KMS-11 (cell line): ENCODE data around the gene ADAMTS17.

ENCODE experiments used
- H2AFZ ChIP-seq: fragments of 200-600 bp; sonication (generic); 2 replicates; pipeline ENCODE4 v1.6.1; 2016; ENCODE audit warnings: antibody characterized with exemption, mixed run types, low read depth
- H3K27ac ChIP-seq: fragments of 200-600 bp; sonication (generic); 2 replicates; pipeline ENCODE4 v1.6.1; 2016; ENCODE audit warnings: mild to moderate bottlenecking, mixed run types
- H3K27me3 ChIP-seq: fragments of 200-600 bp; sonication (generic); 2 replicates; pipeline ENCODE4 v1.6.1; 2017; ENCODE audit warnings: mild to moderate bottlenecking, low read depth, mixed run types, moderate library complexity; ENCODE audit not compliant: insufficient read depth
- H3K36me3 ChIP-seq: fragments of 200-600 bp; sonication (generic); 2 replicates; pipeline ENCODE4 v1.6.1; 2017; ENCODE audit warnings: mild to moderate bottlenecking, mixed run types; ENCODE audit not compliant: insufficient read depth
- H3K4me1 ChIP-seq: fragments of 200-600 bp; sonication (generic); 2 replicates; pipeline ENCODE4 v1.6.1; 2016; ENCODE audit warnings: mild to moderate bottlenecking, low read depth, mixed run types; ENCODE audit not compliant: poor library complexity, severe bottlenecking
- H3K4me2 ChIP-seq: fragments of 200-600 bp; sonication (generic); 2 replicates; pipeline ENCODE4 v1.7.0; 2016; ENCODE audit warnings: mild to moderate bottlenecking, mixed run types
- H3K4me3 ChIP-seq: fragments of 200-600 bp; sonication (generic); IDR thresholded peaks from 2 replicates; pipeline ENCODE4 v1.6.1; 2017; ENCODE audit warnings: low read depth, low read length, mixed read lengths; ENCODE audit not compliant: insufficient read depth
- H3K79me2 ChIP-seq: fragments of 200-600 bp; sonication (generic); 2 replicates; pipeline ENCODE4 v1.6.1; 2016; ENCODE audit warnings: low read depth, mixed run types; ENCODE audit not compliant: insufficient read depth
- H3K9ac ChIP-seq: fragments of 200-600 bp; sonication (generic); 2 replicates; pipeline ENCODE4 v1.6.1; 2016; ENCODE audit warnings: mild to moderate bottlenecking, mixed run types
- H4K20me1 ChIP-seq: fragments of 200-600 bp; sonication (generic); 2 replicates; pipeline ENCODE4 v1.6.1; 2016; ENCODE audit warnings: mild to moderate bottlenecking, mixed run types; ENCODE audit not compliant: insufficient read depth
- TF ChIP-seq, protein P1 (sequence below): fragments of 200-600 bp; sonication (generic); conservative IDR thresholded peaks from 2 replicates; pipeline ENCODE4 v1.6.1; 2017; ENCODE audit warnings: low read depth, mild to moderate bottlenecking, antibody characterized with exemption, low read length, moderate library complexity, mixed read lengths

ADAMTS17 gene

DNA sequence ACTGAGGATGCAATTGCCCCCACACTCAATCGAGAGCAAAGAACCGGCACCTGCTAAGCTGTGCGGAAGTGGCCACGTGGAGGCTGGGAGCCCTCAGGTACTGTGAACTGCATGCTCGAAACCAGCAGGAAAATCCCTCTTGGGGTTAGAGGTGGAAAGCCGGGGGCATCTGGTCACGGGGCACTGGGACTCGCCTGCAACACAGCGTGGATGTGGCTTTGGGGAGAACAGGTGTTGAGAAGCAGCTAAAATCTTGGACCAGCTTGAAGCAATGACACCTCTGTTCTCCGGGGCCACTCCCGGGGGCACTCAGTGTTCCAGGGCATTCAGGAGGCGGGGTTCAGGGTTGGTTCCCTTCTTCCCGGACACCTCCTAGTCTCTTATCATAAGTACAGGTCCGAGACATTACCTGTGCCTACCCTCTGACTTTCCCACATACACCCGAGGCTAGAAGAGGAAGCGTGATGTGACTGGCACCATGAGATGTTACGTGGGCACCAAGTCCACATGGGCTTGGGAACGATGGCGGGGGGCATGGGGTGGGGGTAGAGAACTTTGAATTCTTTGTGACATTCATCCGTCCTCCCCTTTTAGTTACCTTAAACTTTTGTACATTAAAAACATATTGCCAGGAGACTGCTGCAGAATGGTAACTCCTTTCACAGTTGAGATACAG lies 172.0 kb downstream of the ADAMTS17 start:
- no peak overlapping the region; the same call in 1 of the 2 replicates for H3K27ac ChIP-seq
- H3K27me3 ChIP-seq = peaks cover 14% of the 10 kb centered on the region; the same call in 1 of the 2 replicates
- no peaks in the 10 kb centered on the region for H3K79me2 ChIP-seq
- H4K20me1 ChIP-seq = peaks cover 6% of the 10 kb centered on the region; the same call in 1 of the 2 replicates
- H3K36me3 ChIP-seq = no peaks in the 10 kb centered on the region
- peaks cover 21% of the 10 kb centered on the region for H3K4me1 ChIP-seq
- H3K4me3 ChIP-seq = no peak overlapping the region
- H3K4me2 ChIP-seq = peak overlapping the region; percentile 56
- H2AFZ ChIP-seq = no peak overlapping the region
- TF ChIP-seq, protein P1, sequence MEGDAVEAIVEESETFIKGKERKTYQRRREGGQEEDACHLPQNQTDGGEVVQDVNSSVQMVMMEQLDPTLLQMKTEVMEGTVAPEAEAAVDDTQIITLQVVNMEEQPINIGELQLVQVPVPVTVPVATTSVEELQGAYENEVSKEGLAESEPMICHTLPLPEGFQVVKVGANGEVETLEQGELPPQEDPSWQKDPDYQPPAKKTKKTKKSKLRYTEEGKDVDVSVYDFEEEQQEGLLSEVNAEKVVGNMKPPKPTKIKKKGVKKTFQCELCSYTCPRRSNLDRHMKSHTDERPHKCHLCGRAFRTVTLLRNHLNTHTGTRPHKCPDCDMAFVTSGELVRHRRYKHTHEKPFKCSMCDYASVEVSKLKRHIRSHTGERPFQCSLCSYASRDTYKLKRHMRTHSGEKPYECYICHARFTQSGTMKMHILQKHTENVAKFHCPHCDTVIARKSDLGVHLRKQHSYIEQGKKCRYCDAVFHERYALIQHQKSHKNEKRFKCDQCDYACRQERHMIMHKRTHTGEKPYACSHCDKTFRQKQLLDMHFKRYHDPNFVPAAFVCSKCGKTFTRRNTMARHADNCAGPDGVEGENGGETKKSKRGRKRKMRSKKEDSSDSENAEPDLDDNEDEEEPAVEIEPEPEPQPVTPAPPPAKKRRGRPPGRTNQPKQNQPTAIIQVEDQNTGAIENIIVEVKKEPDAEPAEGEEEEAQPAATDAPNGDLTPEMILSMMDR = no peak
- H3K9ac ChIP-seq = no peak overlapping the region

DNA sequence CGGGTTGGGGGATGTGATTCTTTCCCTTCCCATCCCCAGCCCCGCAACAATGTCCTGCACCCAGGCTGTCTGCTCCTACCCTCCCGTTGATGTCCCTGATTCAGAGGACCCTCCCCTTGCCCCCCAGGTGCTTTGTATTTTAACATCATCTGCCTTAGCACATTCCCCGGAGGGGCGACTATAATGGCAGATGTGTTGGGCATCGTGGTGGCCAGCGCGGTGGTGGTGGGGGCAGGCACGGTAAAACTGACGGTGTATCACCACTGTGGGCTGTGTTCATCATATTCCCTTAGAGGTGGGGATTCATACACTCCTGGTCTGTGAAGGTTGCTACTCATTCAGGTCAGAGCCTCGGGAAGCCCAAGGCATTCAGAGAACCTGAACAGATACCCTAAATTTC lies 173.0 kb downstream of the ADAMTS17 start:
- H3K79me2 ChIP-seq = no peaks in the 10 kb centered on the region
- no peak overlapping the region for H3K9ac ChIP-seq
- H3K4me2 ChIP-seq = no peak overlapping the region
- no peaks in the 10 kb centered on the region for H3K36me3 ChIP-seq
- peaks cover 14% of the 10 kb centered on the region; the same call in 1 of the 2 replicates for H3K27me3 ChIP-seq
- peaks cover 6% of the 10 kb centered on the region; the same call in 1 of the 2 replicates for H4K20me1 ChIP-seq
- H3K4me1 ChIP-seq = peaks cover 21% of the 10 kb centered on the region
- no peak overlapping the region for H3K4me3 ChIP-seq
- no peak overlapping the region for H3K27ac ChIP-seq
- no peak overlapping the region for H2AFZ ChIP-seq
- TF ChIP-seq, protein P1 = no peak

DNA sequence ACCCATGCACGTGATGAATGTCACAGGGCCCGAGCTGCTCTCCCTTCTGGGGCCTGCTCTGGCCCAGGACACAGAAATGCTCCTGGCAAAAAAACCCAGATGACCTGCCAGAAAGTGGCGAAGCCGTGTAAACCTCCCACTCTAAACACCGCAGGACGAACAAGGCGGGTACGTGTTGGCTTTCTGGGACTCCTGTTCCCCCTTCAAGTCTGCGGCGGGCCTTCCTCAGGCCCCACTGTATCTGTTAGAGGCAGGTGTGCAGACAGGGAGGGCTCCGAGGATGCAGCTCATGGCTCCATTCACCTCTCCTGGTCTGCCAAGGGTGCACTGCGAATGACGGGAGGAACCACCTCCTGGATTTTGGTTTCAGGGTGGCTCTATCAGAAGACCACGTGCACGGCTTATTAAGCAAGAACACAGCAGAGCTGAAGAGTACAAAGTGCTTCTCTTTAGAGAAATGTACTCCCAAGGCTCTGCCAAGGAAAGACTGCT lies 173.8 kb downstream of the ADAMTS17 start:
- Histone ChIP-seq H4K20me1 (peaks cover 6% of the 10 kb centered on the region; the same call in 1 of the 2 replicates), H3K4me3 (no peak overlapping the region), H3K79me2 (no peaks in the 10 kb centered on the region), H3K27ac (no peak overlapping the region), H3K27me3 (peaks cover 6% of the 10 kb centered on the region; the same call in 1 of the 2 replicates), H3K9ac (no peak overlapping the region), H3K4me1 (peaks cover 21% of the 10 kb centered on the region), H3K36me3 (no peaks in the 10 kb centered on the region), H3K4me2 (no peak overlapping the region), H2AFZ (no peak overlapping the region)
- TF ChIP-seq, protein P1 = no peak

DNA sequence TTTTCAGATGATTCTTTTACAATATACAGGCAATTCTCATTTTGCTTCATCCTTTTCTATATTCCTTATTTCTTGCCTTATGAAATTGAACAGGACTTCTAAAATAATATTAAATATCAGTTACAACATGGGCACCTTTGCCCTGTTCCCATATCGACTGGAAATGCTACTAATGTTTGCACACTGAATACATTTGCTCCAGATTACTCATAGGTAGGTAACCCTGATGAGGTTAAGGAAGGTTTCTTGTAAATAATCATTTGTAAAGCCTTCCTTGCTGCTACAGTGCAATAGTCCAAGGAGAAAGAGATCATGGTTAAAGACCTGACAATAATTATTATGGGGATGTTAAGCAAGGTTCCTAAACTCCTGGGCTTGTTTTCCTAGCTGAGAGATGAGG lies 175.5 kb downstream of the ADAMTS17 start:
- H3K36me3 ChIP-seq = no peaks in the 10 kb centered on the region
- H3K4me2 ChIP-seq = no peak overlapping the region

More for the DNA sequence above, 175.5 kb downstream of the ADAMTS17 start:
- no peaks in the 10 kb centered on the region for H3K27me3 ChIP-seq
- H3K4me1 ChIP-seq = peaks cover 20% of the 10 kb centered on the region
- peaks cover 6% of the 10 kb centered on the region; the same call in 1 of the 2 replicates for H4K20me1 ChIP-seq
- H3K27ac ChIP-seq = no peak overlapping the region
- no peaks in the 10 kb centered on the region for H3K79me2 ChIP-seq
- H3K9ac ChIP-seq = no peak overlapping the region
- no peak overlapping the region for H3K4me3 ChIP-seq
- TF ChIP-seq, protein P1 = no peak
- H2AFZ ChIP-seq = no peak overlapping the region
